GM08714 (cell line): ENCODE data around the gene ABHD6.
"Not testable (repeated sequence)": the region's sequence is repeated elsewhere in the genome, so short reads cannot be mapped to it uniquely, and the experiment has no call there.

ENCODE experiments used
- H3K4me3 ChIP-seq: fragments of 200-500 bp; sonication (Bioruptor generic); 2 replicates; pipeline ENCODE4 v1.5.1; 2014; ENCODE audit warnings: mild to moderate bottlenecking, low read length, inconsistent platforms
- ZNF274 ChIP-seq: IDR thresholded peaks from 2 replicates; pipeline ENCODE4 v1.6.1; 2012; ENCODE audit warnings: mild to moderate bottlenecking, low read depth, low read length

ABHD6 gene

GRCh38 chr3:58200846-58201355 lies 36.7 kb upstream of the ABHD6 start:
- H3K4me3 ChIP-seq: peak overlapping the region; percentile 1; the same call in 1 of the 2 replicates
- no peak for TF ChIP-seq ZNF274

GRCh38 chr3:58201451-58201850 lies 36.1 kb upstream of the ABHD6 start:
- H3K4me3 ChIP-seq: not testable (repeated sequence)

GRCh38 chr3:58202917-58203360 lies 34.7 kb upstream of the ABHD6 start:
- H3K4me3 ChIP-seq: no peak overlapping the region
- TF ChIP-seq ZNF274: no peak

- TF ChIP-seq ZNF274: no peak
- no peak overlapping the region for H3K4me3 ChIP-seq
Observed at GRCh38 chr3:58203541-58203940, 34.1 kb upstream of the ABHD6 start.

DNA sequence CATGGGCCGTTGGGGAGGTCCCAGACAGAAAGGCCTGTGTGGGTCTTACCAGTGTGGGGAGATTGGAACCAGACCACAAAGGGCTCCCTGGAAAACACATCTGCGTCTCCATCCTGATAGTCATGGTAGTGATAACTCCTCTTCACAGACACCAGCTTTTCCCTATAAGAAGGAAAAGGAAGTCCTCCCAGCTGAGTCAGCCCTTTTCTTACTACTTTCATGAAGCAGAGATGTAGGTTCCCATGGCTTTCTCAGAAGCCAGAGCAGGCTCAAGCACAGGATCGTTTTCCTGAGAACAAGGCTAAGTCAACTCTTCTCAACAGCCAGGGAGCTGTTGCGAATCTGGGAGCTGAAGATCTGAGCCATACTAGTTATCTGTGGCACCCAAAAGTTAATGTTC lies 32.9 kb upstream of the ABHD6 start:
- no peak for TF ChIP-seq ZNF274
- H3K4me3 ChIP-seq: no peak overlapping the region

DNA sequence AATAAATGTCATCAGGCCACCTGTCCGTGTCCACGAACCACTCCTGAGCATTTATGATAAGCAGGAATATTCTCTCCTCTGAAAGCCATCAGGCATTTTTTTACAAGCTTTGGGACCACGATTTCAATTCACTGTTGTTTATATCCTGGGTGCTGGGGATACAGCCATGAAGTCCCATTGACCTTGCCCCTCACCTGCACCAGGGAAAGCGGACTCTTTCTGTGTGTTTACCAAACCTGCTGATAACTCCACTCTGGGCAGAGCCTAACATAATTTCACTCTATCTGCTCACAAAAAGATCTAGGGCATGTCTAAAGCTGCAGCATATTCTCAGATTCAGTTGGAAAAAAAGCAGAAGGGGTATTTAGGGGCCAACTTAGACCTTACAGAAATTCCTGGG lies 31.6 kb upstream of the ABHD6 start:
- H3K4me3 ChIP-seq: no peak overlapping the region
- no peak for TF ChIP-seq ZNF274

GRCh38 chr3:58206406-58207011 lies 31.1 kb upstream of the ABHD6 start:
- TF ChIP-seq ZNF274: no peak
- H3K4me3 ChIP-seq: no peak overlapping the region

DNA sequence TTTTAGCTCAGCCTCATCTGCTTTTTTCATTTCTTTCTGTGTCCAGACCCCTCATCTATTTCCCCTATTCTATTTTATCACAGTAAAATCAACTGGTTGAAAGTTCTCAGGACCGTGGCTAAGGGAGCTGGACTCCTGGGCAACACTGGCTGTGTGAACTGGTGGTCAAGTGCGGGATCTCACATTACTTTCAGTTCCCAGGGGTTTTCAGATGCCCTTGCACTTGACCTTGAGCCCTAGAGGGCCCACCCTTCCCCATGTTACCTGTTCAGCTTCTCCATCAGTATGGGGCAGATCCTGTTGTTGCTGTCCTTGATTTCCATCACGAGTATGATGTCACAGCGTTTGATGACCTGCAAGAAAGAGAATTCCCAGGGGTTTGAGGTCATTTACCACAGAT lies 29.6 kb upstream of the ABHD6 start:
- no peak for TF ChIP-seq ZNF274
- H3K4me3 ChIP-seq: no peak overlapping the region

DNA sequence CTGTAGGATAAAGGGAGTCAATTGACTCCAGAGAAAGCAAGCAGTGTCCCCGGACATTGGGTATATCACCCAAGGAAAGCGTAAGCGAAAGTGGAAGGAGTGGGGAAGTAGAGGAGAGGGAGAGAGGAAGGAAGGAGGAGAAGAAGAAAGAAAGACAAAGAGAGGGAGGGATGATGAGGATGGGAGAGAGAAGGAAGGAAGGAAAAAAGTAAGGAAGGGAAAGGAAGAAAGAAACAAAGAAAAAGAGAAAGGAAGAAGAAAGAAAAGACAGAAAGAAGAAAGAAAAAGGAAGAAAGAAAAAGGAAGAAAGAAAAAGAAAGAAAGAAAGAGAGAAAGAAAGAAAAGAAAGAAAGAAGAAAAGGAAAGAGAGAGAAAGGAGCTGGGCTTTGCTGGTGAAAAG lies 27.7 kb upstream of the ABHD6 start:
- TF ChIP-seq ZNF274: no peak
- no peak overlapping the region for H3K4me3 ChIP-seq

- no peak within 1 kb of the TSS for H3K4me3 ChIP-seq
- TF ChIP-seq ZNF274: no peak
Observed at GRCh38 chr3:58210761-58211460, 26.7 kb upstream of the ABHD6 start, which contains the start of gene DNASE1L3. Gene DNASE1L3 (minus strand): TSS chr3:58210972. CDS start chr3:58210906, 66 bp downstream.

- peak overlapping the region; percentile 39; the same call in 1 of the 2 replicates for H3K4me3 ChIP-seq
Observed at GRCh38 chr3:58214484-58215316, 22.9 kb upstream of the ABHD6 start.

DNA sequence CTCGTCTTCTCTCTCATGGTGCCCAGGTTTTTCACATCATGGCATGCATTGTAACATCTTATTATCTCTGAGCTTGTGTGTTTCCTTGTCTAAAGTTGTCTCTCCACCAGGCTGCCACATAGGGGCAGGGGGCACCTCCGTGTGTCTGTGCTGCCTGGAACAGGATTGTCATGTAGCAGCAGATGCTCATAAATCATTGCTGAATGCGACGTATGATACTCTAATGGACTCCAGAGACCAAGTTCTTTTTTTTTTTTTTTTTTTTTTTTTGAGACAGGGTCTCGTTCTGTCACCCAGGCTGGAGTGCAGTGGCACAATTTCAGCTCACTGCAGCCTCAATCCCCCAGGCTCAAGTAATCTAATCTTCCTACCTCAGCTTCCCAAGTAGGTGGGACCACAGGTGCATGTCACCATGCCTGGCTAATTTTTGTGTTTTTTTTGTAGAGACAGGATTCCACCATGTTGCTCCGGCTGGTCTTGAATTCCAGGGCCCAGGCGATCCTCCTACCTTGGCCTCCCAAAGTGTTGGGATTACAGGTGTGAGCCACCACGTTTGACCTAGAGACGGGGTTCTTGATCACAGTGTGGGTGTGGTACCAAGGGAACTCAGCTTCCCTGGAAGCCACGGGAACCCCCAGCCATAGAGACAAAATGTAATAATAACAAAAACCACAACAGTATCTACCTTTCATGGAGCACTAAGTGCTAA lies 22.1 kb upstream of the ABHD6 start:
- TF ChIP-seq ZNF274: no peak
- H3K4me3 ChIP-seq: no peak overlapping the region

More at GRCh38 chr3:58214484-58215316, 22.9 kb upstream of the ABHD6 start:
- TF ChIP-seq ZNF274: no peak

- TF ChIP-seq ZNF274: no peak
- H3K4me3 ChIP-seq: no peak overlapping the region
Observed at GRCh38 chr3:58216496-58217195, 20.9 kb upstream of the ABHD6 start.
